ENCODE results near the gene PDE11A. TPM values are rescaled to one million over a fixed set of nuclear protein-coding genes. Genes with fewer than 3 reads are reported as not detected.

The PDE11A gene
- total RNA-seq, 4 donors from 2014 or later = 0.82 to 16.2 (median 4.3) TPM

GRCh38 chr2:177693658-177694339 lies 378.8 kb downstream of the PDE11A start:
- DNase-seq (no peak), ATAC-seq (no peak)
- no peaks in the 10 kb centered on the region for H3K36me3 ChIP-seq
- TF ChIP-seq CTCF (IDR thresholded peaks at IDR 0.05 in 4 of 5, conservative IDR thresholded peaks at IDR 0.05 in 1 of 5) = no peak
- no peak for TF ChIP-seq POLR2A (IDR thresholded peaks at IDR 0.05)
- no peak overlapping the region for H3K4me3 ChIP-seq
- H3K27me3 ChIP-seq = no peaks in the 10 kb centered on the region
- intact Hi-C loops (cut with DNase I; ENCODE audit: low total_unique reads) (no loop called here), in situ Hi-C loops (cut with MboI; ENCODE audit: low sequenced_read_pairs in 4 of 4) (no loop called here)
- no peaks in the 10 kb centered on the region for H3K4me1 ChIP-seq
- no peaks in the 10 kb centered on the region for H3K9me3 ChIP-seq
- no peak overlapping the region for H3K27ac ChIP-seq

- in situ Hi-C loops (cut with MboI; ENCODE audit: low sequenced_read_pairs in 4 of 4) (no loop called here), intact Hi-C loops (cut with DNase I; ENCODE audit: low total_unique reads) (no loop called here)
- TF ChIP-seq POLR2A (IDR thresholded peaks at IDR 0.05) (no peak), CTCF (IDR thresholded peaks at IDR 0.05 in 4 of 5, conservative IDR thresholded peaks at IDR 0.05 in 1 of 5) (no peak)
Observed at GRCh38 chr2:177692783-177693269, 379.8 kb downstream of the PDE11A start.

GRCh38 chr2:177692042-177692782 lies 380.4 kb downstream of the PDE11A start:
- no peak for DNase-seq
- Histone ChIP-seq H3K27ac (no peak overlapping the region), H3K9me3 (no peaks in the 10 kb centered on the region), H3K4me3 (no peak overlapping the region), H3K36me3 (no peaks in the 10 kb centered on the region), H3K27me3 (no peaks in the 10 kb centered on the region), H3K4me1 (no peaks in the 10 kb centered on the region)
- intact Hi-C loops (cut with DNase I; ENCODE audit: low total_unique reads) = no loop called here
- no peak for ATAC-seq
- TF ChIP-seq POLR2A (IDR thresholded peaks at IDR 0.05) (no peak), CTCF (IDR thresholded peaks at IDR 0.05 in 4 of 5, conservative IDR thresholded peaks at IDR 0.05 in 1 of 5) (no peak)
- in situ Hi-C loops (cut with MboI; ENCODE audit: low sequenced_read_pairs in 4 of 4) = no loop called here

More at GRCh38 chr2:177692783-177693269, 379.8 kb downstream of the PDE11A start:
- no peak overlapping the region for H3K27ac ChIP-seq
- no peak for ATAC-seq
- H3K4me1 ChIP-seq = no peaks in the 10 kb centered on the region
- no peak overlapping the region for H3K4me3 ChIP-seq
- no peak for DNase-seq
- no peaks in the 10 kb centered on the region for H3K36me3 ChIP-seq
- no peaks in the 10 kb centered on the region for H3K27me3 ChIP-seq
- H3K9me3 ChIP-seq = no peaks in the 10 kb centered on the region

- Histone ChIP-seq H3K9me3 (no peaks in the 10 kb centered on the region), H3K27me3 (no peaks in the 10 kb centered on the region), H3K27ac (no peak overlapping the region), H3K4me3 (no peak overlapping the region), H3K36me3 (no peaks in the 10 kb centered on the region), H3K4me1 (no peaks in the 10 kb centered on the region)
- no peak for TF ChIP-seq POLR2A (IDR thresholded peaks at IDR 0.05)
- no peak for TF ChIP-seq CTCF (IDR thresholded peaks at IDR 0.05 in 4 of 5, conservative IDR thresholded peaks at IDR 0.05 in 1 of 5)
- DNase-seq (no peak), ATAC-seq (no peak)
- intact Hi-C loops (cut with DNase I; ENCODE audit: low total_unique reads) (no loop called here), in situ Hi-C loops (cut with MboI; ENCODE audit: low sequenced_read_pairs in 4 of 4) (no loop called here)
Observed at GRCh38 chr2:177691177-177691576, 381.4 kb downstream of the PDE11A start.
